PC-9 (cell line): ENCODE results near the gene NT5C1A.

Experiments
- CTCF ChIP-seq: fragments of 200-600 bp; sonication (generic); conservative IDR thresholded peaks from 2 replicates; pipeline ENCODE4 v1.6.1; 2017; ENCODE audit warnings: mixed run types, antibody characterized with exemption, mild to moderate bottlenecking, moderate library complexity
- EZH2 ChIP-seq: fragments of 200-600 bp; sonication (generic); IDR thresholded peaks from 2 replicates; pipeline ENCODE4 v1.8.0; 2017; ENCODE audit warnings: antibody characterized with exemption, low read depth

GRCh38 chr1:39637361-39637760 lies 34.5 kb downstream of the NT5C1A start:
- TF ChIP-seq CTCF (no peak), EZH2 (no peak)
